ENCODE results near the gene B3GNT8. TPM values are rescaled to one million over a fixed set of nuclear protein-coding genes. Genes with fewer than 3 reads are reported as not detected.

The B3GNT8 gene
- total and polyA plus RNA-seq, 2 donors from 2014 or later = 4.4 to 6.5 TPM

- peaks cover 0 to 3% (median 0%) of the 10 kb centered on the region in 3 donors for H3K36me3 ChIP-seq (ENCODE audit: control insufficient read depth in 2 of 3, insufficient read depth in 3 of 3, low read length in 3 of 3)
- intact Hi-C loops (cut with DNase I) = no loop called here
- H3K9ac ChIP-seq (ENCODE audit: low read length in 3 of 3) = peak within 1 kb of the TSS; percentile 92 to 94 (median 93)
- DNase-seq (peak; percentile 99 to 100 (median 99)), FAIRE-seq (peak; percentile 95)
- H3K27ac ChIP-seq (ENCODE audit: low read depth in 2 of 2, low read length in 2 of 2) = peak within 1 kb of the TSS; percentile 91 to 97
- H3K4me1 ChIP-seq (ENCODE audit: control insufficient read depth in 2 of 3, insufficient read depth in 2 of 3, low read depth in 1 of 3, low read length in 3 of 3) = peaks cover 0 to 16% (median 7%) of the 10 kb centered on the region in 3 donors
- H3K27me3 ChIP-seq (ENCODE audit: control insufficient read depth, insufficient read depth, low read length) = no peaks in the 10 kb centered on the region
- no peaks in the 10 kb centered on the region for H3K9me3 ChIP-seq (ENCODE audit: control insufficient read depth in 2 of 3, insufficient read depth in 1 of 3, low read length in 3 of 3)
- no peak for TF ChIP-seq CTCF (IDR thresholded peaks at IDR 0.05; ENCODE audit: borderline replicate concordance, extremely low read depth, insufficient read depth)
- H3K4me3 ChIP-seq (ENCODE audit: low read length in 3 of 3) = peak within 1 kb of the TSS; percentile 93 to 100 (median 95)
These were observed 29.8 kb downstream of the B3GNT8 start, which contains the start of the genes BCKDHA and EXOSC5 for GRCh38 chr19:41397086-41398049. Gene BCKDHA, plus strand, starts transcription at chr19:41397818. Its CDS starts 10 bp downstream, at chr19:41397828. Gene EXOSC5, minus strand, starts transcription at chr19:41397359. Its CDS starts 31 bp downstream, at chr19:41397328.

- H3K4me3 ChIP-seq (ENCODE audit: low read length in 3 of 3) = no peak overlapping the region
- H3K9ac ChIP-seq (ENCODE audit: low read length in 3 of 3) = no peak overlapping the region
- intact Hi-C loops (cut with DNase I) = no loop called here
- no peak overlapping the region for H3K27ac ChIP-seq (ENCODE audit: low read depth in 2 of 2, low read length in 2 of 2)
- TF ChIP-seq CTCF (IDR thresholded peaks at IDR 0.05; ENCODE audit: borderline replicate concordance, extremely low read depth, insufficient read depth) = no peak
- DNase-seq (no peak), FAIRE-seq (no peak)
- H3K36me3 ChIP-seq (ENCODE audit: control insufficient read depth in 2 of 3, insufficient read depth in 3 of 3, low read length in 3 of 3) = peaks cover 2 to 11% (median 6%) of the 10 kb centered on the region in 3 donors
- H3K4me1 ChIP-seq (ENCODE audit: control insufficient read depth in 2 of 3, insufficient read depth in 2 of 3, low read depth in 1 of 3, low read length in 3 of 3) = peaks cover 0 to 16% (median 7%) of the 10 kb centered on the region in 3 donors
- H3K27me3 ChIP-seq (ENCODE audit: control insufficient read depth, insufficient read depth, low read length) = no peaks in the 10 kb centered on the region
- H3K9me3 ChIP-seq (ENCODE audit: control insufficient read depth in 2 of 3, insufficient read depth in 1 of 3, low read length in 3 of 3) = no peaks in the 10 kb centered on the region
These were observed 31.8 kb downstream of the B3GNT8 start for GRCh38 chr19:41395355-41395754.

GRCh38 chr19:41392775-41393174 is 34.4 kb downstream of the B3GNT8 start:
- Histone ChIP-seq H3K36me3 (ENCODE audit: control insufficient read depth in 2 of 3, insufficient read depth in 3 of 3, low read length in 3 of 3) (peaks cover 2 to 14% (median 6%) of the 10 kb centered on the region in 3 donors), H3K9me3 (ENCODE audit: control insufficient read depth in 2 of 3, insufficient read depth in 1 of 3, low read length in 3 of 3) (no peaks in the 10 kb centered on the region), H3K27me3 (ENCODE audit: control insufficient read depth, insufficient read depth, low read length) (no peaks in the 10 kb centered on the region), H3K4me1 (ENCODE audit: control insufficient read depth in 2 of 3, insufficient read depth in 2 of 3, low read depth in 1 of 3, low read length in 3 of 3) (peaks cover 0 to 7% (median 0%) of the 10 kb centered on the region in 3 donors), H3K9ac (ENCODE audit: low read length in 3 of 3) (no peak overlapping the region), H3K27ac (ENCODE audit: low read depth in 2 of 2, low read length in 2 of 2) (no peak overlapping the region), H3K4me3 (ENCODE audit: low read length in 3 of 3) (no peak overlapping the region)
- no peak for TF ChIP-seq CTCF (IDR thresholded peaks at IDR 0.05; ENCODE audit: borderline replicate concordance, extremely low read depth, insufficient read depth)
- no peak for FAIRE-seq
- DNase-seq = no peak
- intact Hi-C loops (cut with DNase I) = no loop called here
